Upper lobe of left lung (tissue), 6 donors: ENCODE data around the gene GALNT6. TPM values are rescaled to one million over a fixed set of nuclear protein-coding genes. Genes with fewer than 3 reads are reported as not detected.
"Not testable (repeated sequence)": the region's sequence is repeated elsewhere in the genome, so short reads cannot be mapped to it uniquely, and the experiment has no call there.

Source experiments
- ATAC-seq, 2 donors: fragments of 200-7000 bp; cut with Tn5 transposase; one replicate each; pipeline ENCODE4 v1.9.1; 2022; ENCODE audit warnings: mild to moderate bottlenecking in 2 of 2, moderate library complexity in 2 of 2; ENCODE audit not compliant: low FRiP score in 2 of 2
- DNase-seq, 2 donors: peaks; one replicate each; pipeline ENCODE4 v3.0.0-alpha.2; 2019 to 2020
- H3K27ac ChIP-seq, 4 donors: fragments of 200-600 bp; sonication (generic); one replicate each; pipeline ENCODE4 v1.5.1; 2016 to 2019
- H3K27me3 ChIP-seq, 4 donors: fragments of 200-600 bp; sonication (generic); one replicate each; pipeline ENCODE4 v1.5.1; 2017 to 2019
- H3K36me3 ChIP-seq, 4 donors: fragments of 200-600 bp; sonication (generic); one replicate each; pipeline ENCODE4 v1.5.1; 2016 to 2019
- H3K4me1 ChIP-seq, 4 donors: fragments of 200-600 bp; sonication (generic); one replicate each; pipeline ENCODE4 v1.5.1; 2018 to 2019
- H3K4me3 ChIP-seq, 4 donors: fragments of 200-600 bp; sonication (generic); one replicate each; pipeline ENCODE4 v1.5.1; 2017 to 2019; ENCODE audit warnings: mild to moderate bottlenecking in 2 of 4, moderate library complexity in 1 of 4
- H3K9me3 ChIP-seq, 4 donors: fragments of 200-600 bp; sonication (generic); one replicate each; pipeline ENCODE4 v1.5.1; 2018 to 2019
- EP300 ChIP-seq, 4 donors: sonication (generic); formaldehyde crosslinking; IDR thresholded peaks; one replicate each; pipeline ENCODE4 v1.5.1; 2017; ENCODE audit warnings: antibody characterized with exemption in 4 of 4, control low read depth in 2 of 4
- POLR2A ChIP-seq, 4 donors: fragments of 450-650 bp; IDR thresholded peaks; one replicate each; pipeline ENCODE4 v1.5.1; 2016 to 2017; ENCODE audit warnings: antibody characterized with exemption in 4 of 4, mild to moderate bottlenecking in 2 of 4
- POLR2AphosphoS5 ChIP-seq, 2 donors: sonication (generic); formaldehyde crosslinking; IDR thresholded peaks; one replicate each; pipeline ENCODE4 v1.5.1; 2017; ENCODE audit warnings: antibody characterized with exemption in 2 of 2
- WGBS, 2 donors: methylation state at CpG; one replicate each; pipeline ENCODE4 v1.1.5; 2017 to 2018; 5-methylcytosine and 5-hydroxymethylcytosine counted together
- total RNA-seq, 6 donors: library from RNA; depleted of rRNA in 4 of 6; stranded (reverse); fragments of >200 nt in 4 of 6; gene quantifications; one replicate each; pipeline versions ENCODE4 v1.1.0 to v1.2.1, GENCODE V29; 2016 to 2021
- TF ChIP-seq, protein P1 (sequence below), 6 experiments: fragments of 450-650 bp in 4 of 6; fragments of 200-600 bp in 2 of 6; sonication (generic) in 2 of 6; IDR thresholded peaks; one replicate each; pipeline ENCODE4 v1.5.1; 2016 to 2019; ENCODE audit warnings: antibody characterized with exemption in 6 of 6
- donor health status: DM: no; HTN: no; CAD: no; lungs with moderate emphysema.
- donor health status: DM: no; HTN: yes; CAD: no; lungs with severe emphysema.

Gene GALNT6
- total RNA-seq, 6 donors from 2014 or later = 8.3 to 56.6 (median 21.3) TPM

DNA sequence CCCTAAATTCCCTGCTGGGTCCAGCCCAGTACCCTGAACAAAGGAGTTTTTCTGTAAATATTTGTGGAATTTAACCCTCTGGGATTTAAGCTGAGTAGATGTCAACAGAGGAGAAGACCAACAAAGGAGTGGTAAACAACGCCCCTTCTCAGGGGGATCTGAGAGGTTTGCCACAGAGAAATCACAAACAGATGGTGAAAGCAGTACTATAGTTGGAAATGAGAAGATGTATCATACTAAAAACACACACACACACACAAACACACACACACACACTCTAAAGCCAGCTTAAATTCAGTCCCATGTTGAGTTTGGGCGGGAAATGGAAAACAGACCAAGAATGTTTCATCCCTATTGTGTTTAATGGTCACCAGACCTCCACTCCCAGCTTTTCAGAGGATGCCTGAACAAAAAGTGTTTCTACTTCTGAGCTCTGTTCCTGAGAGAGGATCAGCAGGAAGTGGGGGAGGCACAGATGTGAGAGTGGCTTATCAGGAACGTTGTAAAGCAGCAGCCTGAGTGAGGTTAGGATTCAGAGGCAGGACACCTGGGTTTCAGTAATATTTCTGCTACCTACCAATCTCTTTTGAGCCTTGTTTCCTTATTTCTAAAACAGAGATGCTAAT, 70.4 kb downstream of the GALNT6 start:
- 26 to 40% methylated on average over 3 of the region's 3 CpGs for WGBS, 2 donors
- ATAC-seq (no peak), DNase-seq (peak in 1 of 2 donors; percentile 39)
- Histone ChIP-seq H3K27ac (peak overlapping the region in 3 of 4 donors; percentile 4 to 94 (median 78)), H3K27me3 (no peaks in the 10 kb centered on the region), H3K4me1 (peaks cover 15 to 54% (median 44%) of the 10 kb centered on the region in 4 donors), H3K9me3 (no peaks in the 10 kb centered on the region), H3K36me3 (no peaks in the 10 kb centered on the region), H3K4me3 (no peak overlapping the region)
- TF ChIP-seq POLR2A (IDR thresholded peaks at IDR 0.05) (no peak), POLR2AphosphoS5 (IDR thresholded peaks at IDR 0.05) (no peak), EP300 (IDR thresholded peaks at IDR 0.05) (no peak)
- TF ChIP-seq, protein P1, sequence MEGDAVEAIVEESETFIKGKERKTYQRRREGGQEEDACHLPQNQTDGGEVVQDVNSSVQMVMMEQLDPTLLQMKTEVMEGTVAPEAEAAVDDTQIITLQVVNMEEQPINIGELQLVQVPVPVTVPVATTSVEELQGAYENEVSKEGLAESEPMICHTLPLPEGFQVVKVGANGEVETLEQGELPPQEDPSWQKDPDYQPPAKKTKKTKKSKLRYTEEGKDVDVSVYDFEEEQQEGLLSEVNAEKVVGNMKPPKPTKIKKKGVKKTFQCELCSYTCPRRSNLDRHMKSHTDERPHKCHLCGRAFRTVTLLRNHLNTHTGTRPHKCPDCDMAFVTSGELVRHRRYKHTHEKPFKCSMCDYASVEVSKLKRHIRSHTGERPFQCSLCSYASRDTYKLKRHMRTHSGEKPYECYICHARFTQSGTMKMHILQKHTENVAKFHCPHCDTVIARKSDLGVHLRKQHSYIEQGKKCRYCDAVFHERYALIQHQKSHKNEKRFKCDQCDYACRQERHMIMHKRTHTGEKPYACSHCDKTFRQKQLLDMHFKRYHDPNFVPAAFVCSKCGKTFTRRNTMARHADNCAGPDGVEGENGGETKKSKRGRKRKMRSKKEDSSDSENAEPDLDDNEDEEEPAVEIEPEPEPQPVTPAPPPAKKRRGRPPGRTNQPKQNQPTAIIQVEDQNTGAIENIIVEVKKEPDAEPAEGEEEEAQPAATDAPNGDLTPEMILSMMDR (IDR thresholded peaks at IDR 0.05) = no peak

DNA sequence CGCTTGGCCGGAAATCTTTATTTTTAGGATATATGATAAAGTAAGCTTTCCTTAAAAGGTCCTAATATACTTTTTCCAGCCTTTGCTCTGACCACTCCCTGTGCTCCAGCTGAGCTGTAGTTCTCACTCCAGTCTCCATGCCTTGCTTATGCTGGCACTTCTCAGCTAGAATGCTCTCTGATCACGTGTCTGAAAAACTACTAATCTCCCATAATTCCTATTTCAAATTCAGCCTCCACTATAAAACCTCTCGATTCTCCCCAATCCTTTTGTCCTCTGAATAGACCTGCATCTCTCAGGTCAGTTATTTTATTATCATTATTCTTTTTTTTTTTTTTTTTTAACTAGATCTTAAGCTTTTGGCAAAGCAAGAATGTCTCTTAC, 70.9 kb downstream of the GALNT6 start:
- 70 to 74% methylated on average over 4 of the region's 4 CpGs for WGBS, 2 donors
- Histone ChIP-seq H3K4me3 (no peak overlapping the region), H3K36me3 (no peaks in the 10 kb centered on the region), H3K4me1 (peaks cover 15 to 54% (median 43%) of the 10 kb centered on the region in 4 donors), H3K27ac (peak overlapping the region in 3 of 4 donors; percentile 4 to 94 (median 78)), H3K9me3 (no peaks in the 10 kb centered on the region), H3K27me3 (no peaks in the 10 kb centered on the region)
- ATAC-seq = no peak
- DNase-seq = no peak
- no peak for TF ChIP-seq EP300 (IDR thresholded peaks at IDR 0.05)
- TF ChIP-seq, protein P1 (IDR thresholded peaks at IDR 0.05) = no peak
- no peak for TF ChIP-seq POLR2AphosphoS5 (IDR thresholded peaks at IDR 0.05)
- no peak for TF ChIP-seq POLR2A (IDR thresholded peaks at IDR 0.05)

DNA sequence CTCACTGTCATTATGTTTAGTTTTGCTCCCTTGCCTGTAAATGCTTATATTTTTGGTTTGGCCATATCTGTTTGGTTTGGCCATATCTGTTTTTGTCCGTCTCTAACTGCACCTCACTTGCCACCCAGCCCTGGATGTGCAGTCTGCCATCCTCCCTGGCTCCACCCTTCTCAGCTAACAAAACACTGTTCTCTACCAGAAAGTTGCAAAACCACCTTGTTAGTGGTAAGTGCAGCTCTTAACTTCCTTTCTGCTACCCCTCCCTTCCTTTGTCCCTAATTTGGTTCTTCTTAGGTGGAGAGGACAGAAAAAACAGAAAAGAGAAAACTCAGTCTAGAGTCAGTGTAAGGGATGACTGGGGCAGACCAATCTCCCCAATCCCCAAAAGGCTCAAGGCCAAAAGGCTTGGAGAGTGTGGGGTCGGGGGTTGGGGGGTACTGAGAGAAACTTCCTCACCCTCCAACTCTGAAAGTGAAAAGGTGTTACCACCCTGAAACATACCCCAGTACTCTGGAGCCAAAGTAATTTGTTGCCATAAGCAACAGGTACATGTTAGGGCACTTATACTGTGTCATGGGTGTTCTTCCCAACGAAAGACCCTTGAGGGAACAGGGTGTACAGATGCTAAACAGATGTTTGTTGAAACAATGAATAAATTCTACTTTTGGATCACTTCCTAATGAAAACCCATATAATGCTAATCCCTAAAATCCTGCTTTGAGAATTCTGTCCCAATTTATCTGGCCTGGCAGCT, 72.2 kb downstream of the GALNT6 start:
- TF ChIP-seq POLR2AphosphoS5 (IDR thresholded peaks at IDR 0.05) (peak in 1 of 2 donors; percentile 12), POLR2A (IDR thresholded peaks at IDR 0.05) (no peak), EP300 (IDR thresholded peaks at IDR 0.05) (no peak)
- DNase-seq = peak in 1 of 2 donors; percentile 75
- 30 to 55% methylated on average over 3 of the region's 3 CpGs for WGBS, 2 donors
- no peaks in the 10 kb centered on the region for H3K9me3 ChIP-seq
- peak; percentile 53 to 71 for ATAC-seq
- H3K36me3 ChIP-seq = no peaks in the 10 kb centered on the region
- no peak overlapping the region for H3K4me3 ChIP-seq
- H3K27me3 ChIP-seq = no peaks in the 10 kb centered on the region
- H3K27ac ChIP-seq = peak overlapping the region; percentile 13 to 94 (median 62)
- peaks cover 15 to 47% (median 31%) of the 10 kb centered on the region in 4 donors for H3K4me1 ChIP-seq

DNA sequence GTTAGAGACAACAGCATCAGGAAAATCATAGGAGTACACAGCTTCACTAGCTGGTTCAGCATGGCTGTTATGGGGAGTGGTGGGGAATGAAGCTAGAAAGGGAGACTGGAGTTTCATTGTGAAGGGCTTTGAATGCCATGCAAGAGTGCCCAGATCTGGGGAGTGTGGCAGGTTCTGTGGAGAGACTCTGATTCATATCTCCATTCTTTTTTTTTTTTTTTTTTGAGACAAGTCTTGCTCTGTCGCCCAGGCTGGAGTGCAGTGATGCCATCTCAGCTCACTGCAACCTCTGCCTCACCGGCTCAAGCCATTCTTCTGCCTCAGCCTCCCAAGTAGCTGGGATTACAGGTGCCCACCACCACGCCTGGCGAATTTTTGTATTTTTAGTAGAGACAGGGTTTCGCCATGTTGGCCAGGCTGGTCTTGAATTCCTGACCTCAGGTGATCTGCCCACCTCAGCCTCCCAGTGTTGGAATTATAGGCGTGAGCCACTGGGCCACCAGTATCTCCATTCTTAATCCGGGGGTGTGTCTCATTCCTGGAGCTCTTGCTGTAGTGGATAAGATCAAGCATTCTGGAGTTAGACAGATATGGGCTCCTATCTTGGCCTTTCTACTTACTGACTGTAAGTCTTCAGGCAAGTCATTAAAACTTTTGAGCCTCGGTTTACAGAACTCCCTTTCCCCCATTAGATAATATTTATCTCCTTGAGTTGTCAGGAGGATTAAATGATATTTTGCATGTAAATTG, 73.0 kb downstream of the GALNT6 start:
- not testable (repeated sequence) for H3K4me3 ChIP-seq, H3K36me3 ChIP-seq, ATAC-seq, H3K9me3 ChIP-seq, DNase-seq, H3K27me3 ChIP-seq
- peak overlapping the region in 3 of 4 donors; percentile 47 to 94 (median 78) for H3K27ac ChIP-seq
- peaks cover 15 to 46% (median 31%) of the 10 kb centered on the region in 4 donors for H3K4me1 ChIP-seq
- 81 to 90% methylated on average over 8 of the region's 8 CpGs for WGBS, 2 donors

DNA sequence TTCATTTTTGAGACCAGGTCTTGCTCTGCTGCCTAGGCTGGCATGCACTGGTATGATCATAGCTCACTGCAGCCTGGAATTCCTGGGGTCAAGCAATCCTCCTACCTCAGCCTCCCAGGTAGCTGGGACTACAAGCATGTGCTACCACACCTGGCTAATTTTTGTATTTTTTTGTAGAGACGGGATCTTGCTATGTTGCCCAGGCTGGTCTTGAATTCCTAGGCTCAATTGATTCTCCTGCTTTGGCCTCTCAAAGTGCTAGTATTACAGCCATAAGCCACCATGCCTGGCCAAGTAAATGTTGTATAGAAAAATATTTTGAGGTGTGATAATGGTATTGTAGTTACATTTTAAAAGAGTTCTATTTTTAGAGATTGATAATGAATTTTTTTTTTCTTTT, 79.8 kb downstream of the GALNT6 start:
- 100% methylated on average over 1 of the region's 1 CpG for WGBS, 2 donors
- Histone ChIP-seq H3K27me3 (no peaks in the 10 kb centered on the region), H3K27ac (no peak overlapping the region), H3K4me1 (peaks cover 0 to 13% (median 1%) of the 10 kb centered on the region in 4 donors), H3K9me3 (no peaks in the 10 kb centered on the region), H3K36me3 (no peaks in the 10 kb centered on the region), H3K4me3 (no peak overlapping the region)
- no peak for ATAC-seq
- TF ChIP-seq POLR2AphosphoS5 (IDR thresholded peaks at IDR 0.05) = no peak
- no peak for TF ChIP-seq EP300 (IDR thresholded peaks at IDR 0.05)
- TF ChIP-seq, protein P1 (IDR thresholded peaks at IDR 0.05) = no peak
- TF ChIP-seq POLR2A (IDR thresholded peaks at IDR 0.05) = no peak
- no peak for DNase-seq
